Measurements from ENCODE around the gene NUDT5.
A peak's percentile ranks its signal among the peaks of the same experiment; 100 is the strongest.

Gene NUDT5

DNA sequence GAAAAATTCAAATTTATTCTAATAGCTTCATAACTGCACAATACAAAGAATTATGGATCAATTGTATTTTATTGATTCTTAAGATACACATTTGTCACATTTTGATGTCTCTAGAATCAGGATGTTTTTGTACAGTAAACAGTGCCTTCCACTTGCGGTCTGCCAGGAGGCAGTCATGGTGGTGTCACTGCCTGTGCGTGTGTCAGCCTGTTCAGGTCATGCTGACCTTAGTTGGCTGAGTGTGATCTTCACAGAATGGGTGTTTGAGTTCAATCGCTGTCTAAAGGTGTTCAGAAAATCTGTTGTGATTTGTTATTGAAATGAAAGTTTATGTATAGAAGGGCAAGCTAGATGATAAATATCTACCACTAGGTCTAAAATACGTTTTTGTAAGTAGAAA, 45.5 kb downstream of the NUDT5 start:
- no peak overlapping the region for H3K4me3 ChIP-seq (ENCODE audit: low read depth, low read length)
- POLR2A ChIA-PET: no interaction called here
- TF ChIP-seq, protein P1, sequence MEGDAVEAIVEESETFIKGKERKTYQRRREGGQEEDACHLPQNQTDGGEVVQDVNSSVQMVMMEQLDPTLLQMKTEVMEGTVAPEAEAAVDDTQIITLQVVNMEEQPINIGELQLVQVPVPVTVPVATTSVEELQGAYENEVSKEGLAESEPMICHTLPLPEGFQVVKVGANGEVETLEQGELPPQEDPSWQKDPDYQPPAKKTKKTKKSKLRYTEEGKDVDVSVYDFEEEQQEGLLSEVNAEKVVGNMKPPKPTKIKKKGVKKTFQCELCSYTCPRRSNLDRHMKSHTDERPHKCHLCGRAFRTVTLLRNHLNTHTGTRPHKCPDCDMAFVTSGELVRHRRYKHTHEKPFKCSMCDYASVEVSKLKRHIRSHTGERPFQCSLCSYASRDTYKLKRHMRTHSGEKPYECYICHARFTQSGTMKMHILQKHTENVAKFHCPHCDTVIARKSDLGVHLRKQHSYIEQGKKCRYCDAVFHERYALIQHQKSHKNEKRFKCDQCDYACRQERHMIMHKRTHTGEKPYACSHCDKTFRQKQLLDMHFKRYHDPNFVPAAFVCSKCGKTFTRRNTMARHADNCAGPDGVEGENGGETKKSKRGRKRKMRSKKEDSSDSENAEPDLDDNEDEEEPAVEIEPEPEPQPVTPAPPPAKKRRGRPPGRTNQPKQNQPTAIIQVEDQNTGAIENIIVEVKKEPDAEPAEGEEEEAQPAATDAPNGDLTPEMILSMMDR (IDR thresholded peaks at IDR 0.05; ENCODE audit: insufficient read depth, low read length, missing control alignments): no peak
- CTCF ChIA-PET: interaction anchor here (1.5 kb wide), 1 partner anchor 925 kb away, joined by 3 read pairs; no protein-coding TSS in a partner anchor
- no peak for DNase-seq (ENCODE audit: low read depth, low spot score)

DNA sequence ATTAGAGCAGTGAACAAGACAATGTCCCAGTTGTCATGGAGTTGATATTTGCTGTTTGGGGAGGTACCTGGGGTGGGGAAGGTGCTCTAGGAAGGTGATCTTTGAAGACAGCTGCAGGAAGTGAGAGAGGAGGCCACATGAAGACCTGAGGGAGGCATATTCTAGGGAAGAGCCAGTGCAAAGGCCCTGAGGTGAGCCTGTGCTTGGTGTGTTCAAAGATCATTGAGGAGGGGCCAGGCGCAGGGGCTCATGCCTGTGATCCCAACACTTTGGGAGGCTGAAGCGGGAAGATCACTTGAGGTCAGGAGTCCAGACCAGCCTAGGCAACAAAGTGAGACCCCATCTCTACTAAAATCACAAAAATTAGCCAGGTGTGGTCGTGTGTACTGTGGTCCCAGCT, 51.2 kb downstream of the NUDT5 start:
- H3K4me3 ChIP-seq (ENCODE audit: low read depth, low read length): no peak overlapping the region
- TF ChIP-seq, protein P1 (IDR thresholded peaks at IDR 0.05; ENCODE audit: insufficient read depth, low read length, missing control alignments): no peak
- ChIA-PET POLR2A (no interaction called here), CTCF (interaction anchor here (0.8 kb wide), 1 partner anchor 158 kb away, joined by 3 read pairs; no protein-coding TSS in a partner anchor)
- DNase-seq (ENCODE audit: low read depth, low spot score): no peak

DNA sequence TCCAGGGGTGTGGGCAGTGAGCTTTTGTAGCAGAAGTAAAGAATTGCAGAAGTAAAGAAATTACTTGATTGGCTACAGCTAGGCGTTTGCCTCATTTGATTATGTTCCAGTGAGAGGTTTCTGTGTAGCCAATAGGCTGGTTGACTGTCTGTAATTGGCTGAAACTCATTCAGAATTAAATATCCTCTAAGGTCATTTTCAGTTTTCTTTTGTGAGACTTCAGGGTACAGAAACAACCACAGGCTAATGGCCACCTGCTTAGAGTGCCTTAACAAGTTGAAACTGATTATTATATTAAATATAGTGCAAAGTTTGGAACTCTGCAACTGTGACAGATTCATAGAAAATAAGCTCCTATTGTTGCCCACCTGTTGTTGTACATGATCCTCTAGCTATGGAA, 55.7 kb downstream of the NUDT5 start:
- no peak overlapping the region for H3K4me3 ChIP-seq (ENCODE audit: low read depth, low read length)
- no peak for DNase-seq (ENCODE audit: low read depth, low spot score)
- ChIA-PET POLR2A (interaction anchor here (0.7 kb wide), 1 partner anchor 16 kb away, joined by 3 read pairs; no protein-coding TSS in a partner anchor), CTCF (interaction anchor here (1.1 to 2.0 kb wide), 2 partner anchors 9 to 10 kb away, joined by 3 to 7 read pairs; no protein-coding TSS in a partner anchor)
- TF ChIP-seq, protein P1 (IDR thresholded peaks at IDR 0.05; ENCODE audit: insufficient read depth, low read length, missing control alignments): no peak

DNA sequence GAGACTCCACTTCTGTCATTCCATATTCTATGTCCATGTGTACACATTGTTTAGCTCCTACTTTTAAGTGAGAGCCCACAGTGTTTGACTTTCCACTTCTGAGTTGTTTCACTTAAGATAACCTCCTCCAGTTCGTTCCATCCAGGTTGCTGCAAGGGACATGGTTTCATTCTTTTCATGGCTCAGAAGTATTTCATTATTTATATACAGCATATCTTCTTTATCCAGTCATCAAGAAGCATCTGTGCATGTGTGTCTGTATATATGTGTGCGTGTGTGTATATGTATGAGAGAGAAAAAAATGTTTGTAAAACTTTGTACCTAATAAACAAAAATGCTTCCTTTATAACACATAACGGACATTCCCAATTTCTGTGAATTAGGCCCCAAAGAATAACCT, 60.1 kb downstream of the NUDT5 start:
- ChIA-PET POLR2A (no interaction called here), CTCF (interaction anchor here (1.2 kb wide), 1 partner anchor 70 kb away, joined by 3 read pairs; no protein-coding TSS in a partner anchor)
- no peak for DNase-seq (ENCODE audit: low read depth, low spot score)
- no peak overlapping the region for H3K4me3 ChIP-seq (ENCODE audit: low read depth, low read length)
- TF ChIP-seq, protein P1 (IDR thresholded peaks at IDR 0.05; ENCODE audit: insufficient read depth, low read length, missing control alignments): no peak

DNA sequence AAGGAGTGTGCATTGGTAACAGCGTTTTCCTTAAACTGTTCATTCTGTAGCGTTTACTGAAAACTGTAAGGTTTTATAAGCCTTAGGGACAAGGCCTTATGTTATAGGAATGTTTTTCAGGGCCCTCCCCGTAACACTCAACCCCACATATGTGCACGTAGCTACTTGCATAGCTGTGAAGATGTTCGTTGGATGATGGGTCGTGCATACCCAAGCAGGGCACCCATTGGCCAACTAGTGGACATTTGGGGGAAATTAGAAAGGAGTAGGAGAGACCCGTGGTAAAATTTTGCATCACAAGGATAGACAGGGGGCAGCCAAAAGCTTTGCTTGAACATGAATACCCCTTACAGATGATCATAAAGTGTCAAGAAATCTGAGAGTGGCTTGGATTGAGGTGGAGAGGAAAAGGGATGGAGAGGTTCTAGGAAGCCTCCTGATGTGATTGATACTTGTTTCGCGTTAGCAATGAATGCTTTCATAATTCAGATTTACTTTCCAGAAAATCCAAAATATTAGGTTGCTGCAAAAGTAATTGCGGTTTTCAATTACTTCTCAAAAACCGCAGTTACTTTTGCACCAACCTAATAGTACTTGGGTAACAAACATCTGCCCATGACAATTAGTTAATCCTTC, 65.3 kb downstream of the NUDT5 start:
- peak overlapping the region; percentile 92 for H3K4me3 ChIP-seq (ENCODE audit: low read depth, low read length)
- POLR2A ChIA-PET: interaction anchor here (0.6 to 0.8 kb wide), 2 partner anchors 63 to 66 kb away, joined by 3 read pairs; partner anchors contain the start of genes CDC123 and NUDT5
- TF ChIP-seq, protein P1 (IDR thresholded peaks at IDR 0.05; ENCODE audit: insufficient read depth, low read length, missing control alignments): peak; percentile 71
- CTCF ChIA-PET: interaction anchor here (0.8 to 1.4 kb wide), 5 partner anchors 8 to 89 kb away, joined by 3 to 7 read pairs (median 4); no protein-coding TSS in a partner anchor
- DNase-seq (ENCODE audit: low read depth, low spot score): no peak

DNA sequence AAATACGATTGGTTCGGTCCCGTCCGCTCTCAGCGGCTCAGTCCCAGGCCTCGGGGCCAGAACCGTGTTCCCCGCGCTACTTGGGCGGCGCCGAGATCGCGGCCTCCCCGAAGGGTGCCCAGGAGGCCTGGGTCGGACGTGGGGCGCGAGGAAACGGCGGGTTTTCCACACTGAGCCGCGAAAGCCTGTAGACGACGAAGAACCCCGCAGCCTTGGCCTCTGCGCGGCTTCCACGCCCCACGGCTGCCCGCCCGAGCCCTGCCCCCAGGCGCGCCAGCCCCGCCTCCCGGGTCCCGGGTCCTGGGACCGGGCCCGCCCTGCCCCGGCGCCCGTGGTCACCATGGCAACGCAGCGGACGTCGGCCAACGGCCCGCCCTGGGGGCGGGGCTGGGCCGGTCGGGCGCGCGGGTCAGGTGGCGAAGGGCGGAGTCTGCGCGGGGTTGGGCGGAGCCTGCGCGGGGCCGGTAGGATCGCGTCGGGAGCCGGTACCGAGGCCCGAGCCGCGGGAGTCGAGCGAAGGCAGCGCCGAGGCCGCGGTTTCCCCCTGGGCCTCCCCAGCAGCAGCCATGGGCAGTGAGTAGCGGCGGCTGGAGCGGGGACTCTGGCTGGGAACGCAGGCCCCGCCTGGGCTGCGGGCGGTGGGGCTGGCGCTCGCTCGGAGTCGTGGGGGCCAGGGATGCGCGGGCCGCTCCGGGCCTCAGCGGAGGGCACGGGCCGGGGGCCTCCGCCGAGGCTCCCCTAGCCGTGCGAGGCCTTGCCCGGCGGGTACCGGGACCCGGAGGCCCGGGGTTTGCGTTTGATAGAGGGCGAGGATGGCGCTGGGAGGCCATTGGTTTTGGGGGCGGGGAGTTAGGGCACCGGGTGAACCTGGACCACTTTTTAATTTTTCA, 66.2 kb downstream of the NUDT5 start, which contains the start of gene SEC61A2:
SEC61A2 (plus strand) TSS at position 456 of the 890 bp plus-strand sequence; CDS start at position 567, 111 bp downstream.
- ChIA-PET POLR2A (no interaction called here), CTCF (interaction anchor here (0.8 to 1.4 kb wide), 5 partner anchors 9 to 88 kb away, joined by 3 to 7 read pairs (median 4); no protein-coding TSS in a partner anchor)
- TF ChIP-seq, protein P1 (IDR thresholded peaks at IDR 0.05; ENCODE audit: insufficient read depth, low read length, missing control alignments): no peak
- DNase-seq (ENCODE audit: low read depth, low spot score): no peak
- H3K4me3 ChIP-seq (ENCODE audit: low read depth, low read length): peak within 1 kb of the TSS; percentile 92
